GM19099 (cell line): ENCODE results near the gene PRKG1.
A peak's percentile ranks its signal among the peaks of the same experiment; 100 is the strongest.

ENCODE experiments used
- POLR2A ChIP-seq: IDR thresholded peaks from 3 replicates; pipeline ENCODE4 v1.6.1; 2011; ENCODE audit warnings: low read depth; ENCODE audit not compliant: insufficient read length; ENCODE audit errors: extremely low read depth

The PRKG1 gene

GRCh38 chr10:51699475-51700227 lies 625.4 kb downstream of the PRKG1 start, which contains the start of gene CSTF2T:
TSS of gene CSTF2T (minus strand) at chr10:51699595. CDS start at chr10:51699549, 46 bp downstream.
- peak; percentile 83 for TF ChIP-seq POLR2A

- TF ChIP-seq POLR2A, result no peak
Measured at GRCh38 chr10:51700228-51700817, 626.0 kb downstream of the PRKG1 start.

- no peak for TF ChIP-seq POLR2A
Measured at GRCh38 chr10:51705774-51706173, 631.5 kb downstream of the PRKG1 start.

GRCh38 chr10:51706225-51706624 lies 631.9 kb downstream of the PRKG1 start:
- no peak for TF ChIP-seq POLR2A

GRCh38 chr10:51707392-51707791 lies 633.1 kb downstream of the PRKG1 start:
- TF ChIP-seq POLR2A, result no peak

GRCh38 chr10:51707821-51708424 lies 633.6 kb downstream of the PRKG1 start:
- TF ChIP-seq POLR2A, result no peak

- TF ChIP-seq POLR2A, result no peak
Measured at GRCh38 chr10:51708609-51709008, 634.3 kb downstream of the PRKG1 start.

GRCh38 chr10:51709324-51709972 lies 635.2 kb downstream of the PRKG1 start:
- no peak for TF ChIP-seq POLR2A

- TF ChIP-seq POLR2A, result no peak
Measured at GRCh38 chr10:51711519-51711891, 637.2 kb downstream of the PRKG1 start.

- no peak for TF ChIP-seq POLR2A
Measured at GRCh38 chr10:51716981-51717380, 642.7 kb downstream of the PRKG1 start.

GRCh38 chr10:51718804-51719291 lies 644.6 kb downstream of the PRKG1 start:
- no peak for TF ChIP-seq POLR2A

- no peak for TF ChIP-seq POLR2A
Measured at GRCh38 chr10:51724038-51724437, 649.8 kb downstream of the PRKG1 start.

- no peak for TF ChIP-seq POLR2A
Measured at GRCh38 chr10:51729822-51730555, 655.7 kb downstream of the PRKG1 start.

- TF ChIP-seq POLR2A, result no peak
Measured at GRCh38 chr10:51733057-51733456, 658.8 kb downstream of the PRKG1 start.

GRCh38 chr10:51743146-51743545 lies 668.9 kb downstream of the PRKG1 start:
- TF ChIP-seq POLR2A, result no peak
